GM12874 (cell line): ENCODE results near the gene BCO1.

Source experiments
- CTCF ChIP-seq: IDR thresholded peaks from 2 replicates; pipeline ENCODE4 v1.5.1; 2011; ENCODE audit warnings: low read depth, mild to moderate bottlenecking, control low read depth, low read length, moderate library complexity; ENCODE audit not compliant: insufficient read depth

BCO1 gene

GRCh38 chr16:81265658-81266451 is 27.4 kb downstream of the BCO1 start:
- TF ChIP-seq CTCF = no peak

- no peak for TF ChIP-seq CTCF
These were observed 28.2 kb downstream of the BCO1 start for GRCh38 chr16:81266680-81267095.

GRCh38 chr16:81268509-81268908 is 30.0 kb downstream of the BCO1 start:
- no peak for TF ChIP-seq CTCF

GRCh38 chr16:81273223-81273950 is 34.9 kb downstream of the BCO1 start:
- no peak for TF ChIP-seq CTCF

- TF ChIP-seq CTCF = no peak
These were observed 36.6 kb downstream of the BCO1 start for GRCh38 chr16:81275064-81275532.

GRCh38 chr16:81275795-81276194 is 37.3 kb downstream of the BCO1 start:
- TF ChIP-seq CTCF = no peak

GRCh38 chr16:81276323-81276722 is 37.8 kb downstream of the BCO1 start:
- no peak for TF ChIP-seq CTCF
